ENCODE measurements around the gene KLB.
"Not testable (repeated sequence)": the region's sequence is repeated elsewhere in the genome, so short reads cannot be mapped to it uniquely, and the experiment has no call there.

The KLB gene

DNA sequence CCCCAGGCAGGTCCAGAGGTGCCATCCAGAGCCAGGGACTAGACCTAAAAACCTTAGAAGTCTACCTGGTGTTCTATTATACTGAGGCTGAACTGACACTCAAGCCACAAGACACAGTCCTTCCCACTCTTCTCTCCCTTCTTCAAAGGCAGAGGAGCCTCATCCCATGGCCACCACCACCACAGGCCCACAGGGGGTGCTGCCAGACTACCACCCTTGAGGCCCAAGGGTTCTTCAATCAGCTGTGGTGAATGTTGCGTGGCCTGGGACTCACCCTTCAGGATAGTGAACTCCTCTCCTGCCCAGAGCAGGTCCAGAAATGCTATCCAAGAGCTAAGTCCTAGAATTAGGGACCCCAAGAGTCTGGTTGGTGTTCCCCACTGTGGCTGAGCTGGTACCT, 23.0 kb upstream of the KLB start:
- H3K27me3 ChIP-seq (ENCODE audit: control insufficient read depth, insufficient read depth, low read length) = no peaks in the 10 kb centered on the region
- no peak overlapping the region for H3K4me3 ChIP-seq (ENCODE audit: low read length)
- H3K36me3 ChIP-seq (ENCODE audit: control insufficient read depth, low read depth, low read length) = no peaks in the 10 kb centered on the region
- H3K9ac ChIP-seq (ENCODE audit: low read length) = no peak overlapping the region
- no peak overlapping the region for H3K27ac ChIP-seq (ENCODE audit: low read length)
- H3K9me3 ChIP-seq (ENCODE audit: control insufficient read depth, low read depth, low read length) = no peaks in the 10 kb centered on the region
- no peaks in the 10 kb centered on the region for H3K4me1 ChIP-seq (ENCODE audit: control insufficient read depth, low read depth, low read length)

DNA sequence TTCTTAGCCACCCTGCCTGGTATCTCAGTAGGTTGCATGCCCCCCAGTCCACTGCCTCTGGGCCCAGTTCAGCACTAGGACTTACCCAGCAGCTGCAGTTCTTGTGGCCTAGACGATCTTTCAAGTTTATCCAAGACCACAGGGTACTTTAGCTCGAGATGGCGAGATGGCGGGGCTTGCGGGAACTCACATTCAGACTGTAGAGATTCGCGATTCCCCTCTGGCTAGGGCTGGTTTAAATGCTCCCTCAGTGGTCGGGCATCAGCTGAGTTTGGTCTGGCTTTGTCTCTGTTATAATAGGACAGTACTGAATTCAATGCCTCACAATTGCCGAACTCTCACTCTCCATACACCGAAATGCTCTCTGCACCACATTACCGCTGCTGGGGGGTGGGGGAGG, 22.2 kb upstream of the KLB start:
- no peaks in the 10 kb centered on the region for H3K36me3 ChIP-seq (ENCODE audit: control insufficient read depth, low read depth, low read length)
- H3K27ac ChIP-seq (ENCODE audit: low read length) = no peak overlapping the region
- H3K9ac ChIP-seq (ENCODE audit: low read length) = no peak overlapping the region
- H3K4me1 ChIP-seq (ENCODE audit: control insufficient read depth, low read depth, low read length) = no peaks in the 10 kb centered on the region
- no peaks in the 10 kb centered on the region for H3K27me3 ChIP-seq (ENCODE audit: control insufficient read depth, insufficient read depth, low read length)
- H3K4me3 ChIP-seq (ENCODE audit: low read length) = no peak overlapping the region
- H3K9me3 ChIP-seq (ENCODE audit: control insufficient read depth, low read depth, low read length) = no peaks in the 10 kb centered on the region

DNA sequence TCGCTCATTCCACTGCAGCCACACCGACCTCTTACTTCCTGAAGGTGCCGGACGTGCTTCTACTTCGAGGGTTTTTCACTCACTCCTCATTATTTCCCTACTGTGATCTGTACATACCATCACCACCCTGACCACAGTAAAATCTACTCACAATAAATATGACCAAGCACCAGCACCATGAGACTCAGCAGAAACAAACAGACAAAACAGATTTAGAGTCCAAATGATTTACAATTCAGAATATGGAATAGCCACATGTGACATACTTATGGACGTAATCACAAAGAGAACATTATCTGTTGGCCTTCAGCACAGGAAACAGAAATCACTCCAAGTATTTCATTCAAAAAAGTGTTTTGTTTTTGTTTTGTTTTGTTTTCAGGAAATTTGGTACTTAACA, 16.1 kb upstream of the KLB start:
- Histone ChIP-seq H3K9ac (ENCODE audit: low read length) (no peak overlapping the region), H3K36me3 (ENCODE audit: control insufficient read depth, low read depth, low read length) (no peaks in the 10 kb centered on the region), H3K4me1 (ENCODE audit: control insufficient read depth, low read depth, low read length) (no peaks in the 10 kb centered on the region), H3K4me3 (ENCODE audit: low read length) (no peak overlapping the region), H3K27ac (ENCODE audit: low read length) (no peak overlapping the region), H3K9me3 (ENCODE audit: control insufficient read depth, low read depth, low read length) (no peaks in the 10 kb centered on the region), H3K27me3 (ENCODE audit: control insufficient read depth, insufficient read depth, low read length) (no peaks in the 10 kb centered on the region)

DNA sequence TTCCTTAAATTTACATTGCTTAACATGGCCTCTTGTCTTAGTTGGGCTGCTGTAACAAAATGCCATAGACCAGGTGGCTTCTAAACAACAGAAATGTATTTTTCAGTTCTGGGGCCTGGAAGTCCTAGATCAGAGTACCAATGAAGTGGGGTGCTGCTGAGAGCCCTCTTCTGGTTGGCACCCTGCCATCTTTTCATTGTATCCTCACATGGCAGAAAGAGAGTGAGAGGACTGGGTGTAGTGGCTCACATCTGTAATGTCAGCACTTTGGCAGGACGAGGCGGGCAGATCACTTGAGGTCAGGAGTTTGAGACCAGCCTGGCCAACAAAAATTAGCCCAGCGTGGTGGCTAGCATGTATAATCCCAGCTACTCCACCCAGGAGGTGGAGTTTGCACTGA, 12.0 kb upstream of the KLB start:
- Histone ChIP-seq H3K9me3 (ENCODE audit: control insufficient read depth, low read depth, low read length) (no peaks in the 10 kb centered on the region), H3K27ac (ENCODE audit: low read length) (no peak overlapping the region), H3K4me1 (ENCODE audit: control insufficient read depth, low read depth, low read length) (no peaks in the 10 kb centered on the region), H3K4me3 (ENCODE audit: low read length) (no peak overlapping the region), H3K9ac (ENCODE audit: low read length) (no peak overlapping the region), H3K27me3 (ENCODE audit: control insufficient read depth, insufficient read depth, low read length) (no peaks in the 10 kb centered on the region), H3K36me3 (ENCODE audit: control insufficient read depth, low read depth, low read length) (no peaks in the 10 kb centered on the region)

DNA sequence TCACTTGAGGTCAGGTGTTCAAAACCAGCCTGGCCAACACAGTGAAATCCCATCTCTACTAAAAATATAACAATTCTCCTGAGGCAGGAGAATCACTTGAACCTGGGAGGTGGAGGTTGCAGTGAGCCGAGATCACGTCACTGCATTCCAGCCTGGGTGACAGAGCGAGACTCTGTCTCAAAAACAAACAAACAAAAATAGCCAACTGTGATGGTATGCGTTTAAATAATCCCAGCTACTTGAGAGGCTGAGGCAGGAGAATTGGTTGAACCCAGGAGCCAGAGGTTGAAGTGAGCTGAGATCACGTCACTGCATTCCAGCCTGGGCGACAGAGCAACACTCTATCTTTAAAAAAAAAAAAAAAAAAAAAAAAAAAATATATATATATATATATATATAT, 5.1 kb upstream of the KLB start:
- not testable (repeated sequence) for H3K36me3 ChIP-seq (ENCODE audit: control insufficient read depth, low read depth, low read length); H3K4me1 ChIP-seq (ENCODE audit: control insufficient read depth, low read depth, low read length); H3K9ac ChIP-seq (ENCODE audit: low read length); H3K27me3 ChIP-seq (ENCODE audit: control insufficient read depth, insufficient read depth, low read length); H3K9me3 ChIP-seq (ENCODE audit: control insufficient read depth, low read depth, low read length); H3K4me3 ChIP-seq (ENCODE audit: low read length); H3K27ac ChIP-seq (ENCODE audit: low read length)

DNA sequence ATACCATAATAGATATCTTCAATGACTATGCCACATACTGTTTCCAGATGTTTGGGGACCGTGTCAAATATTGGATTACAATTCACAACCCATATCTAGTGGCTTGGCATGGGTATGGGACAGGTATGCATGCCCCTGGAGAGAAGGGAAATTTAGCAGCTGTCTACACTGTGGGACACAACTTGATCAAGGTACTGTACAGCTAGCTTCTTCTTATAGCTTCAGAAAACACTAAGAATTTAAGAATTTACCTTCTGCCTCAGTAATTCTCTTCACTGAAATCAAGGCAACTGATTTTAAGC, 805 bp downstream of the KLB start:
- Histone ChIP-seq H3K9ac (ENCODE audit: low read length) (no peak overlapping the region), H3K4me3 (ENCODE audit: low read length) (no peak overlapping the region), H3K4me1 (ENCODE audit: control insufficient read depth, low read depth, low read length) (no peaks in the 10 kb centered on the region), H3K27me3 (ENCODE audit: control insufficient read depth, insufficient read depth, low read length) (no peaks in the 10 kb centered on the region), H3K27ac (ENCODE audit: low read length) (no peak overlapping the region), H3K9me3 (ENCODE audit: control insufficient read depth, low read depth, low read length) (no peaks in the 10 kb centered on the region), H3K36me3 (ENCODE audit: control insufficient read depth, low read depth, low read length) (no peaks in the 10 kb centered on the region)

DNA sequence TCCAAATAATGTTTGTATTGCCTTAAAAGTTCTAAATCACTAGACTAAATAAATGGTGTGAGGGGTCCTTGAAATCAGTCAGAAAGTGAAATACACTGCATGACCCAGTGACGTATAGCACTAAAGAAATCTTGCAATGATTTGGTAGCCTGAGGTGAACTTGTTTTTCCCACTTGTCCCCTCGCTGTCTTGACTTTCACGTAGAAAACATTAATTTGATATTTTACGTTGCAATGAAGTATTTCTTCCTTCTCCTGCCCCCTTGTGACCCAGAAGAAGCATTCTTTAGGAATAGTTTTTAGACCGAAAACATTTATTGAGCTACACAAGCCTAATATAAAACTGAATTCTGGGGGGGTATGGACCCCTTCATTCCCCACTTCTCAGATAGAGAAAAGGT, 3.7 kb downstream of the KLB start:
- no peaks in the 10 kb centered on the region for H3K27me3 ChIP-seq (ENCODE audit: control insufficient read depth, insufficient read depth, low read length)
- no peaks in the 10 kb centered on the region for H3K36me3 ChIP-seq (ENCODE audit: control insufficient read depth, low read depth, low read length)
- H3K4me1 ChIP-seq (ENCODE audit: control insufficient read depth, low read depth, low read length) = no peaks in the 10 kb centered on the region
- H3K9me3 ChIP-seq (ENCODE audit: control insufficient read depth, low read depth, low read length) = no peaks in the 10 kb centered on the region
- no peak overlapping the region for H3K27ac ChIP-seq (ENCODE audit: low read length)
- no peak overlapping the region for H3K4me3 ChIP-seq (ENCODE audit: low read length)
- H3K9ac ChIP-seq (ENCODE audit: low read length) = no peak overlapping the region

DNA sequence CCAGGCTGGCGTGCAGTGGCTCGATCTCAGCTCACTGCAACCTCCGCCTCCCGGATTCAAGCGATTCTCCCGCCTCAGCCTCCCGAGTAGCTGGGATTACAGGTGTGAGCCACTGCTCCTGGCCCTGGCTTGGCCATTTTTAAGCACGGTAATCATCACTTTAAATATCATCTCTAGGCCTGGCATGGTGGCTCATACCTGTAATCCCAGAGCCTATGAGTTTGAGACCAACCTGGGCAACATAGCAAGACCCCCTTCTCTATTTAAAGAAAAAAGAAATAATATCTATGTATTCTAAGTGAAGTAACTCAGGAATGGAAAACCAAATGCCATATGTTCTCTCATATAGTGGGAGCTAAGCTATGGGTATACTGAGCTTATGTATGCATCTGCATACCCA, 4.8 kb downstream of the KLB start:
- H3K27me3 ChIP-seq (ENCODE audit: control insufficient read depth, insufficient read depth, low read length); H3K9ac ChIP-seq (ENCODE audit: low read length); H3K27ac ChIP-seq (ENCODE audit: low read length); H3K4me1 ChIP-seq (ENCODE audit: control insufficient read depth, low read depth, low read length); H3K9me3 ChIP-seq (ENCODE audit: control insufficient read depth, low read depth, low read length); H3K4me3 ChIP-seq (ENCODE audit: low read length); H3K36me3 ChIP-seq (ENCODE audit: control insufficient read depth, low read depth, low read length): not testable (repeated sequence)

DNA sequence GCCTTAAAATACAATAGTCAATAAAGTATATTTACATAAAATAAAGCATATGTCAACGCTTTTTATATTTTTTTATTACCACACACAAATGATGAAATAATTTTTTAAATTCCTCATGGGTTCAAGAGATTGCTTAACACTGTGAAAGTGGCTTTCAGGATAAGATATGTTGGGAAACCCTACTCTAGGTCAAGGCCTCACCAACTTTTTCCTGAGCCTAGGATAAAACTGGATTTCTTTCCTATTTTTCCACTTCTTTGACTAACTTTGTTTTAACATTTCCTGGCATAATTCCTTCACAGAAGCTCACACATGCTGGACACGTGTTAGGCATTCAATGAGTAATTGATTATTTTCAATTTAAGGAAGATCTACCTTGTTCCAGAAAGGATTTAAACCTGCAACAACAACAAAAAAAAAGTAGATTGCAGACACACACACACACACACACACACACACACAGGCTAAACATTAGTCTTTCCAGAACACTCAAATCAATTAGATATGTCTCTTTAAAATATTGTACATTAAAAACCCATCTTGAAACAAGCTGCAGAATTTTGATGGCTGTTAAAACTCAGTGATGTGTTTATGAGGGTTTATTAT, 9.1 kb downstream of the KLB start:
- no peak overlapping the region for H3K9ac ChIP-seq (ENCODE audit: low read length)
- no peak overlapping the region for H3K27ac ChIP-seq (ENCODE audit: low read length)
- H3K36me3 ChIP-seq (ENCODE audit: control insufficient read depth, low read depth, low read length) = no peaks in the 10 kb centered on the region
- no peaks in the 10 kb centered on the region for H3K4me1 ChIP-seq (ENCODE audit: control insufficient read depth, low read depth, low read length)
- H3K27me3 ChIP-seq (ENCODE audit: control insufficient read depth, insufficient read depth, low read length) = no peaks in the 10 kb centered on the region
- H3K4me3 ChIP-seq (ENCODE audit: low read length) = no peak overlapping the region
- H3K9me3 ChIP-seq (ENCODE audit: control insufficient read depth, low read depth, low read length) = no peaks in the 10 kb centered on the region

DNA sequence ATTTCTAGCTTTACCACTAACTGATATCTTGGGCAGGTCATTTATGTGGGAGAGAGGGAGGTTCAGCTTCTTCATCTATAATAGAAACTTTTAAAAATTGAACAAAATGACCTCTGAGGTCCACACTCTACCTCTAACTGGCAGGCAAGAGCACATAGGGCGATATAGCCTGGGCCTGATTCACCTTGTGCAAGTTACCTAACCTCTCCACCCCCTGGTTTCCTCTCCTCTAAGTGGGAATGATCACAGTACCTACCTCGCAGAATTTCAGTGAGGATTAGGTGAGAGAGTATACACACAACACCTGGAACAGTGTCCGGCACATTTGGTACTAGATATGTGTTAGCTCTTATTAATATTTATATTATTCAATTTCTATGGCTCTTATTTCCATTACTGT, 15.5 kb downstream of the KLB start:
- Histone ChIP-seq H3K9ac (ENCODE audit: low read length) (no peak overlapping the region), H3K27ac (ENCODE audit: low read length) (no peak overlapping the region), H3K27me3 (ENCODE audit: control insufficient read depth, insufficient read depth, low read length) (no peaks in the 10 kb centered on the region), H3K36me3 (ENCODE audit: control insufficient read depth, low read depth, low read length) (no peaks in the 10 kb centered on the region), H3K4me1 (ENCODE audit: control insufficient read depth, low read depth, low read length) (no peaks in the 10 kb centered on the region), H3K4me3 (ENCODE audit: low read length) (no peak overlapping the region), H3K9me3 (ENCODE audit: control insufficient read depth, low read depth, low read length) (no peaks in the 10 kb centered on the region)

DNA sequence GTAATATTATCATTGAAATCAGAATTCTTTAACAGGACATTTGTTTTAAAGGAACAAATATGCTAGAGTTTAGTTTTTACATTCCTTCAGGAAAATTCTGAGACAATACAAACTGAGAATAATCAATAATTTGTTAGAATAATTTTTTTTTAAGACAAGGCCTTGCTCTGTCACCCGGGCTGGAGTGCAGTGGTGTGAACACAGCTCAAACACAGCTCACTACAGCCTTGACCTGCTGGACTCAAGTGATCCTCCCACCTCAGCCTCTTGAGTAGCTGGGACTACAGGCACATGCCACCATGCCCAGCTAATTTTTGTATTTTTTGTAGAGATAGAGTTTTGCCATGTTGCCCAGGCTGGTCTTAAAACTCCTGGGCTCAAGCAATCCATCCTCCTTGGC, 18.6 kb downstream of the KLB start:
- not testable (repeated sequence) for H3K4me1 ChIP-seq (ENCODE audit: control insufficient read depth, low read depth, low read length); H3K27me3 ChIP-seq (ENCODE audit: control insufficient read depth, insufficient read depth, low read length); H3K9ac ChIP-seq (ENCODE audit: low read length); H3K9me3 ChIP-seq (ENCODE audit: control insufficient read depth, low read depth, low read length); H3K4me3 ChIP-seq (ENCODE audit: low read length); H3K27ac ChIP-seq (ENCODE audit: low read length); H3K36me3 ChIP-seq (ENCODE audit: control insufficient read depth, low read depth, low read length)

DNA sequence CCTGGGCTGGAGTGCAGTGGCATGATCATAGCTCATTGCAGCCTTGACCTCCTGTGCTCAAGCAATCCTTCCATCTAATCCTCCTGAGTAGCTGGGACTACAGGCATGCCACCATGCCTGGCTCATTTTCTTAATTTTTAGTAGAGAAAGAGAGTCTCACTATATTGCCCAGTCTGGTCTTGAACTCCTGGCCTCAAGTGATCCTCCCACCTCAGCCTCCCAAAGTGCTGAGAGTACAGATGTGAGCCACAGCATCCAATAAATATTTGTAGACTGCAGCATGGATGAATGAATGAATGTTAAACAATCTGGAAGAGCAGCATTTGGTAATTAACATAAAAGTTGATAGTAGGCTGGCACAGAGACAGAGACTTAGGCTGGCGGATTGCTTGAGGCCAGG, 20.0 kb downstream of the KLB start:
- Histone ChIP-seq H3K9me3 (ENCODE audit: control insufficient read depth, low read depth, low read length) (no peaks in the 10 kb centered on the region), H3K36me3 (ENCODE audit: control insufficient read depth, low read depth, low read length) (no peaks in the 10 kb centered on the region), H3K4me3 (ENCODE audit: low read length) (no peak overlapping the region), H3K27ac (ENCODE audit: low read length) (no peak overlapping the region), H3K4me1 (ENCODE audit: control insufficient read depth, low read depth, low read length) (no peaks in the 10 kb centered on the region), H3K27me3 (ENCODE audit: control insufficient read depth, insufficient read depth, low read length) (no peaks in the 10 kb centered on the region), H3K9ac (ENCODE audit: low read length) (no peak overlapping the region)

All from iPS-18a (cell line).